ENCODE measurements around the gene DOC2B. TPM values are rescaled to one million over a fixed set of nuclear protein-coding genes. Genes with fewer than 3 reads are reported as not detected.
A peak's percentile ranks its signal among the peaks of the same experiment; 100 is the strongest.
"Not testable (repeated sequence)": the region's sequence is repeated elsewhere in the genome, so short reads cannot be mapped to it uniquely, and the experiment has no call there.

The DOC2B gene
- total RNA-seq, 2 experiments from 2014 or later, result not detected

GRCh38 chr17:218432-219110, 37.1 kb upstream of the DOC2B start:
- Histone ChIP-seq H3K9me2 (ENCODE audit: insufficient read depth, low read length) (no peaks in the 10 kb centered on the region), H3K36me3 (ENCODE audit: insufficient read depth, low read length) (no peaks in the 10 kb centered on the region), H3K4me1 (ENCODE audit: insufficient read depth, low read length, poor library complexity, severe bottlenecking) (no peaks in the 10 kb centered on the region), H3K79me2 (ENCODE audit: insufficient read depth, low read depth, low read length) (no peaks in the 10 kb centered on the region), H3K4me3 (ENCODE audit: low read depth, low read length, poor library complexity, severe bottlenecking) (no peak overlapping the region), H3K27ac (ENCODE audit: low read depth, low read length, poor library complexity, severe bottlenecking) (no peak overlapping the region), H2AFZ (ENCODE audit: low read length) (no peak overlapping the region), H4K20me1 (ENCODE audit: insufficient read depth, low read length) (no peaks in the 10 kb centered on the region), H3K4me2 (ENCODE audit: low read length) (no peak overlapping the region), H3K9me3 (ENCODE audit: low read length) (no peaks in the 10 kb centered on the region)
- no TSS peak for BruUV-seq (replicated peaks)
- intact Hi-C loops (cut with micrococcal nuclease; ENCODE audit: unreplicated experiment), result no loop called here
- no peak for DNase-seq (ENCODE audit: low spot score)
- CTCF ChIA-PET (ENCODE audit: unreplicated experiment), result no interaction called here
- POLR2A ChIA-PET, result no interaction called here
- TF ChIP-seq CTCF (conservative IDR thresholded peaks at IDR 0.05; ENCODE audit: low read length) (no peak), EZH2phosphoT487 (IDR thresholded peaks at IDR 0.05; ENCODE audit: borderline replicate concordance, low read depth, low read length) (no peak)

- Histone ChIP-seq H4K20me1 (ENCODE audit: insufficient read depth, low read length) (no peaks in the 10 kb centered on the region), H3K27ac (ENCODE audit: low read depth, low read length, poor library complexity, severe bottlenecking) (no peak overlapping the region), H3K79me2 (ENCODE audit: insufficient read depth, low read depth, low read length) (no peaks in the 10 kb centered on the region), H3K4me3 (ENCODE audit: low read depth, low read length, poor library complexity, severe bottlenecking) (no peak overlapping the region), H2AFZ (ENCODE audit: low read length) (peak overlapping the region; percentile 75; the same call in 1 of the 2 replicates), H3K9me2 (ENCODE audit: insufficient read depth, low read length) (no peaks in the 10 kb centered on the region), H3K4me2 (ENCODE audit: low read length) (no peak overlapping the region), H3K36me3 (ENCODE audit: insufficient read depth, low read length) (no peaks in the 10 kb centered on the region), H3K4me1 (ENCODE audit: insufficient read depth, low read length, poor library complexity, severe bottlenecking) (no peaks in the 10 kb centered on the region), H3K9me3 (ENCODE audit: low read length) (no peaks in the 10 kb centered on the region)
- no TSS peak for BruUV-seq (replicated peaks)
- TF ChIP-seq CTCF (conservative IDR thresholded peaks at IDR 0.05; ENCODE audit: low read length) (no peak), EZH2phosphoT487 (IDR thresholded peaks at IDR 0.05; ENCODE audit: borderline replicate concordance, low read depth, low read length) (no peak)
- intact Hi-C loops (cut with micrococcal nuclease; ENCODE audit: unreplicated experiment), result no loop called here
- ChIA-PET POLR2A (no interaction called here), CTCF (ENCODE audit: unreplicated experiment) (no interaction called here)
- DNase-seq (ENCODE audit: low spot score), result no peak
Measured at GRCh38 chr17:216625-217024, 35.2 kb upstream of the DOC2B start.

GRCh38 chr17:215563-216478, 34.4 kb upstream of the DOC2B start:
- H2AFZ ChIP-seq (ENCODE audit: low read length), result peak overlapping the region; percentile 75; the same call in 1 of the 2 replicates
- H3K4me2 ChIP-seq (ENCODE audit: low read length); H3K4me1 ChIP-seq (ENCODE audit: insufficient read depth, low read length, poor library complexity, severe bottlenecking); POLR2A ChIA-PET; CTCF ChIA-PET (ENCODE audit: unreplicated experiment); intact Hi-C loops (cut with micrococcal nuclease; ENCODE audit: unreplicated experiment); H3K79me2 ChIP-seq (ENCODE audit: insufficient read depth, low read depth, low read length); H3K27ac ChIP-seq (ENCODE audit: low read depth, low read length, poor library complexity, severe bottlenecking); H3K9me2 ChIP-seq (ENCODE audit: insufficient read depth, low read length); H3K36me3 ChIP-seq (ENCODE audit: insufficient read depth, low read length); H4K20me1 ChIP-seq (ENCODE audit: insufficient read depth, low read length); H3K4me3 ChIP-seq (ENCODE audit: low read depth, low read length, poor library complexity, severe bottlenecking); BruUV-seq (replicated peaks); DNase-seq (ENCODE audit: low spot score); H3K9me3 ChIP-seq (ENCODE audit: low read length): not testable (repeated sequence)
